Heart left ventricle (tissue), 16 donors: ENCODE data around the gene LPAR5. TPM values are rescaled to one million over a fixed set of nuclear protein-coding genes. Genes with fewer than 3 reads are reported as not detected.
"Not testable (repeated sequence)": the region's sequence is repeated elsewhere in the genome, so short reads cannot be mapped to it uniquely, and the experiment has no call there.

Source experiments
- ATAC-seq, 4 donors: fragments of 200-7000 bp; cut with Tn5 transposase; one replicate each; pipeline ENCODE4 v1.9.1; 2020 to 2022; ENCODE audit warnings: moderate library complexity in 4 of 4, mild to moderate bottlenecking in 3 of 4, moderate number of reproducible peaks in 1 of 4
- DNase-seq, 5 donors: peaks; one replicate each; pipeline ENCODE4 v3.0.0-alpha.2; 2020
- H3K27ac ChIP-seq, 12 donors: fragments of 200-600 bp; sonication (generic) in 4 of 12; one replicate each; pipeline versions ENCODE4 v1.5.0 to v1.8.0; 2016 to 2022; ENCODE audit warnings: mild to moderate bottlenecking in 2 of 12
- H3K27me3 ChIP-seq, 9 donors: fragments of 200-600 bp; sonication (generic) in 2 of 9; one replicate each; pipeline versions ENCODE4 v1.5.1 to v1.8.0; 2016 to 2022; ENCODE audit warnings: mild to moderate bottlenecking in 3 of 9
- H3K36me3 ChIP-seq, 9 donors: fragments of 200-600 bp; sonication (generic) in 2 of 9; one replicate each; pipeline versions ENCODE4 v1.5.0 to v1.8.0; 2018 to 2022; ENCODE audit warnings: mild to moderate bottlenecking in 2 of 9
- H3K4me1 ChIP-seq, 12 donors: fragments of 200-600 bp; sonication (generic) in 4 of 12; one replicate each; pipeline versions ENCODE4 v1.5.0 to v1.8.0; 2016 to 2022; ENCODE audit warnings: mild to moderate bottlenecking in 3 of 12
- H3K4me3 ChIP-seq, 12 donors: fragments of 200-600 bp; sonication (generic) in 4 of 12; one replicate each; pipeline versions ENCODE4 v1.5.0 to v1.8.0; 2017 to 2022; ENCODE audit warnings: mild to moderate bottlenecking in 9 of 12, moderate library complexity in 4 of 12
- H3K9me3 ChIP-seq, 12 donors: fragments of 200-600 bp; sonication (generic) in 4 of 12; one replicate each; pipeline versions ENCODE4 v1.5.0 to v1.8.0; 2016 to 2022; ENCODE audit warnings: mild to moderate bottlenecking in 1 of 12
- CTCF ChIP-seq, 12 donors: fragments of 200-600 bp; sonication (generic) in 4 of 12; IDR thresholded peaks; one replicate each; pipeline versions ENCODE4 v1.5.0 to v1.8.0; 2018 to 2022; ENCODE audit warnings: antibody characterized with exemption in 12 of 12, mild to moderate bottlenecking in 5 of 12
- POLR2A ChIP-seq, 2 donors: fragments of 450-650 bp; IDR thresholded peaks; one replicate each; pipeline ENCODE4 v1.6.1; 2017; ENCODE audit warnings: antibody characterized with exemption in 2 of 2, mild to moderate bottlenecking in 2 of 2, moderate library complexity in 2 of 2
- WGBS, 4 donors: extraction: QIAGEN DNeasy Blood & Tissue Kit in 2 of 4; methylation state at CpG; one replicate each; pipeline versions ENCODE4 v1.1.5 to v1.1.7; 2013 to 2018; 5-methylcytosine and 5-hydroxymethylcytosine counted together
- intact Hi-C, 10 donors: fragments of 100-400 bp; cut with DNase I; formaldehyde crosslinking; loops; one replicate each; pipeline versions ENCODE4 v1.11.1 to v1.14.2; 2022
- polyA plus RNA-seq, 2 donors: library from polyadenylated mRNA; stranded (reverse); fragments of 200-250 nt; gene quantifications; one replicate each; pipeline ENCODE4 v1.2.3, GENCODE V29; 2013
- total RNA-seq, 9 donors: library from RNA; depleted of rRNA in 2 of 9; stranded (reverse); fragments of >200 nt in 2 of 9; fragmentation: NEBNext Ultra II Directional in 3 of 9; extraction: Animal tissue kit (Norgen Biotek cat#: 25700) in 3 of 9; gene quantifications; one replicate each; pipeline versions ENCODE4 v1.1.0 to v1.2.4, GENCODE V29; 2016 to 2023
- donor health status: ischemic (EF 13 %, LVEDD 7.1; RV severe dilation, severe dysfunction).
- donor health status: healthy with polysubstance abuse.
- donor health status: DM: no; HTN: yes; CAD: no.
- donor health status: DM: no; HTN: no; CAD: no.
- donor health status: ischemic (EF 25% LVEDD 6.9; RV normal size, moderate dysfunction).
- donor health status: ischemic (EF 25% LVEDD 5.7; RV mildly dilated, moderate dysfunction).
- donor health status: healthy.
- donor health status: DM: yes; HTN: yes; CAD: no.
- donor health status: ischemic (EF 35%, LVEDD 5.7; RV mildly dilated, moderate dysfunction).
- donor health status: nonischemic (EF 11% LVEDD 7.7; RV severe dilation, severe dysfunction).
- donor health status: DM: yes; HTN: yes; CAD: no.
- donor health status: PGD.
- donor health status: ischemic (EF 29% LVEDD 5.4; RV normal size, mild dysfunction).
- donor health status: nonischemic (EF 23%, LVEDD 6.1; RV moderate dilation, normal function).

LPAR5 gene
- total and polyA plus RNA-seq, 11 donors, result 3.5 to 11.7 (median 4.7) TPM

DNA sequence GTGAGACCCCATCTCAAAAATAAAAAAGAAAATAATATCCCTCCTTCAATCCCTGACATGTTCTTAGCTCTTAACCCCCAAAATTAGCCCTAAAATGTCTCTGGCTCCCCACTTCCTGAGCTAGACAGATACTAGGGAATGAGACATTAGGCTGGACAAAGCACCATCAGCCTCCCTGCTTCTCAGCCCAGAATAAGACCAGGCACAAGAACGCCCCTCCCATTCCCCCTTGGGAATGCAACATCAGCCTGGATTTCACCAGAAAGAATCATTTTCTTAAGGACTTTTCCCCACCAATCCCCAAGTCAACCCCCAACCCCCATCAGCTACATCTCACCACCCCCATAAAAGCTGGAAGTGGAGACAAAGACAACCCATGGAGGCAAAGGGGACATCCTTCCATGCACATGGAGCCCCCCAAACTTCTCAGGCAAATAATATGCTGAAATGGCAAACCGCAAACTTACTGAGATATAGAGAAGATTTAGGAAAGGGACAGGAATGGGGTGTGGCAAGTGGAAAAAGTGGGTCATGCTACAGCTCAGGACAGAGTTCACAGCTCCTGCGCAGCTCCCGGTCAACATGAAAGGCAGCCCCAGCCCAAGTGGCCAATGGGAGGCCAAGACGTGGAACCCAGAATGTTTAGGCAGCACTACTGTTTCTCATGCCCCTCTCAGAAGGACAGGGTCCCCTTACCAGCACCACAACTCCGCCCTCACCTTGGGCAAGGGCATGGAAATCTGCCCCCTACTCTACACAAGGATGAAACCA, 31.3 kb downstream of the LPAR5 start:
- 50 to 68% (median 60%) methylated on average over 6 of the region's 6 CpGs for WGBS, 4 donors
- intact Hi-C loops, result loop anchor here in 4 of 10 donors (5.0 kb wide), 2 partner anchors 37 to 42 kb away; partner anchors contain the start of gene NOP2 (in 3 of the 4)
- Histone ChIP-seq H3K4me1 (peaks cover 9 to 48% (median 41%) of the 10 kb centered on the region in 12 donors), H3K36me3 (peaks cover 0 to 50% (median 34%) of the 10 kb centered on the region in 9 donors), H3K4me3 (peak overlapping the region in 11 of 12 donors; percentile 2 to 100 (median 95)), H3K9me3 (peaks cover 0 to 8% (median 0%) of the 10 kb centered on the region in 12 donors), H3K27me3 (no peaks in the 10 kb centered on the region), H3K27ac (peak overlapping the region in 11 of 12 donors; percentile 4 to 100 (median 99))
- DNase-seq, result no peak
- no peak for ATAC-seq
- TF ChIP-seq CTCF (IDR thresholded peaks at IDR 0.05), result no peak
- TF ChIP-seq POLR2A (IDR thresholded peaks at IDR 0.05), result no peak

DNA sequence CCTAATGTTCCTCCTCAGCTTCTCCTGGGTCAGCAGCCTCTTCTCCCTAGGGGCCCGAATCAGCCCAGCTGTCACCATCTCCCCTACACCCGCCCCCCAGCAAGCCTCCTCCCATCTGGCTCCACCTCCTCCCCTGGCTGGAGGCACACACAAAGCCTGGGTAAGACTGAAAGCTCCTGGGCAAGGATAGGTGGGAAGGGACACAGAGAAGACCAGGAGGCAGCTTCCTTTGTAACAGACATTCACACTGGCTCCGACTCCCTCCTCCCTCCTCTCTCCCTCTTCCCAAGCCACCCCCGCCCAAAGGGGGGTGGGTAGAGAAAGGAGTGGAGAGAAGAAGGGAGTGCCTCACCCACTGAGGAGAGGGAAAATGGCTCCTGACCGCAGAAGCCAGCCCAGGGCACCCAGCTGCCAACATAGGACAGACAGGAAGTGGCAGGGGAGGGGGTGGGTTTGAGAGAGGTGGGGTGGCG, 32.6 kb downstream of the LPAR5 start:
- ATAC-seq, result peak in 2 of 4 donors; percentile 2 to 10
- intact Hi-C loops, result loop anchor here in 3 of 10 donors (5.0 kb wide), 2 partner anchors 36 to 41 kb away; partner anchors contain the start of gene NOP2 (in 2 of the 3)

DNA sequence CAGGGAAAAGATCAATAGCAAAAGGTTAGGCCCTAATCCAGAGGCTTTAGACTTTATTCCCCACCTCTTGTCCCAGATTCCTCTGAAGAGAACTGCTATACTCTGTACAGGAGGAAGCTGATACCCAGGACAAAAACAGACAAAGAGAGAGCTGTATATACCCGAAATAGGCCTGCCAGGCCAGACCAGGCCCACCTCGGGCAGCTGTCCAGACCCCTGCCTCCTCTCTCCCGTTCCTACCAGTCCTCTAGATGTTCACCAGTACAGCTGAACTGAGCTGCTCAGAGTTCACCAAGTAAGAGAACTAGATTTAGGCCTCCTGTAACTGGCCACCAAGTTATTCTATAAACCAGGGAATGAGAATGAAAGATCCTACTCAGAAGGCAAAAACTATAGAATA, 33.2 kb downstream of the LPAR5 start:
- H3K27ac ChIP-seq, result peak overlapping the region in 10 of 12 donors; percentile 2 to 100 (median 49)
- 30 to 44% (median 41%) methylated on average over 3 of the region's 3 CpGs for WGBS, 4 donors

More for the DNA sequence above, 32.6 kb downstream of the LPAR5 start:
- WGBS, 4 donors, result 17 to 26% (median 22%) methylated on average over 5 to 6 of the region's 6 CpGs
- peak; percentile 64 to 80 (median 77) for DNase-seq
- Histone ChIP-seq H3K27me3 (no peaks in the 10 kb centered on the region), H3K4me3 (peak overlapping the region in 8 of 12 donors; percentile 10 to 97 (median 52)), H3K27ac (peak overlapping the region in 10 of 12 donors; percentile 30 to 100 (median 54)), H3K4me1 (peaks cover 9 to 48% (median 41%) of the 10 kb centered on the region in 12 donors), H3K36me3 (peaks cover 0 to 63% (median 47%) of the 10 kb centered on the region in 9 donors), H3K9me3 (peaks cover 0 to under 1% (median 0%) of the 10 kb centered on the region in 12 donors)
- TF ChIP-seq POLR2A (IDR thresholded peaks at IDR 0.05), result no peak
- no peak for TF ChIP-seq CTCF (IDR thresholded peaks at IDR 0.05)

DNA sequence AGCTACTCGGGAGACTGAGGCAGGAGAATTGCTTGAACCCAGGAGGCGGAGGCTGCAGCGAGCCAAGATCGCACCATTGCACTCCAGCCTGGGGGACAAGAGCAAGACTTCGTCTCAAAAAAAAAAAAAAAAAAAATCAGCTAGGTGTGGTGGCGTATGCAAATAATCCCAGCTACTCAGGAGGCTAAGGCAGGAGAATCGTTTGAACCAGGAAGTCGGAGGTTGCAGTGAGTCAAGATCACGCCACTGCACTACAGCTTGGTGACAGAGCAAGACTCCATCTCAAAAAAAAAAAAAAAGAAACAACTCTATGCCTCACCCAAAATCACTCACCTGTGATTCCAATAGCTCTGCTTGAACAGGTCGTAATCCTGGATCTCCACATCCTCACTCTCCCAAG, 40.1 kb downstream of the LPAR5 start:
- not testable (repeated sequence) for H3K4me1 ChIP-seq

More for the DNA sequence above, 33.2 kb downstream of the LPAR5 start:
- H3K4me3 ChIP-seq, result peak overlapping the region in 2 of 12 donors; percentile 25 to 80
- ATAC-seq (no peak), DNase-seq (no peak)
- H3K36me3 ChIP-seq, result peaks cover 0 to 69% (median 53%) of the 10 kb centered on the region in 9 donors
- no peaks in the 10 kb centered on the region for H3K27me3 ChIP-seq
- intact Hi-C loops, result loop anchor here in 3 of 10 donors (5.0 kb wide), 2 partner anchors 35 to 40 kb away; partner anchors contain the start of gene NOP2 (in 2 of the 3)
- H3K4me1 ChIP-seq, result peaks cover 9 to 43% (median 40%) of the 10 kb centered on the region in 12 donors
- no peaks in the 10 kb centered on the region for H3K9me3 ChIP-seq
- TF ChIP-seq CTCF (IDR thresholded peaks at IDR 0.05) (no peak), POLR2A (IDR thresholded peaks at IDR 0.05) (no peak)

More for the DNA sequence above, 40.1 kb downstream of the LPAR5 start:
- peaks cover 11 to 100% (median 100%) of the 10 kb centered on the region in 9 donors for H3K36me3 ChIP-seq
- DNase-seq, H3K27ac ChIP-seq, intact Hi-C loops, H3K9me3 ChIP-seq, H3K4me3 ChIP-seq, H3K27me3 ChIP-seq, ATAC-seq: not testable (repeated sequence)
- 87 to 92% (median 88%) methylated on average over 10 of the region's 10 CpGs for WGBS, 4 donors
